ENCODE measurements around the gene CLPTM1. TPM values are rescaled to one million over a fixed set of nuclear protein-coding genes. Genes with fewer than 3 reads are reported as not detected.

CLPTM1 gene
- total and polyA plus RNA-seq, 9 of the 15 experiments (the other 6 are each of a cell fraction or from before 2014, with no cell fraction given): 0.37 to 96.0 (median 27.5) TPM

DNA sequence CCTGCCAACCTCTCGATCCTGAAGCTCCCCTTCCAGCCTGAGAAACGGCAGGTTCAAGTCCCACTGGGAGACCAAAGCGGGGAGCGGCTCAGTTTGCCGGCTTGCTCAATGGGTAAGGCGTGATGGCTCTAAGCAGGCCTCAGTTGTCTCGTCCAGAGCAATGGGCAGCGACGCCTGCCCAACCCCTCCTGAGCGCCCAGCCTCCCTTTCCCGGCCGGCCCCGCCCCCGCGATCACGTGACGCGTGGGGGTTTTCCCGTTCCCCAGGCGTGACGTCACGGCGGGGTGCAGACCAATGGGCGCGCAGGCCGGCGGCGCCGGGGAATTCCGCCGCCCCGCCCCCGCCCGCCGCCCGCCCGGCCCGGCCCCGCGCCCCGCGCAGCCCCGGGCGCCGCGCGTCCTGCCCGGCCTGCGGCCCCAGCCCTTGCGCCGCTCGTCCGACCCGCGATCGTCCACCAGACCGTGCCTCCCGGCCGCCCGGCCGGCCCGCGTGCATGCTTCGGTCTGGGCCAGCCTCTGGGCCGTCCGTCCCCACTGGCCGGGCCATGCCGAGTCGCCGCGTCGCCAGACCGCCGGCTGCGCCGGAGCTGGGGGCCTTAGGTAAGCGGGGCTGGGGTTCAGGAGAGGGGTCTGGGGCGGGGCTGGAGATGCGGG is 46.0 kb downstream of the CLPTM1 start, which contains the start of gene RELB (continued):
- TF ChIP-seq, protein P1, sequence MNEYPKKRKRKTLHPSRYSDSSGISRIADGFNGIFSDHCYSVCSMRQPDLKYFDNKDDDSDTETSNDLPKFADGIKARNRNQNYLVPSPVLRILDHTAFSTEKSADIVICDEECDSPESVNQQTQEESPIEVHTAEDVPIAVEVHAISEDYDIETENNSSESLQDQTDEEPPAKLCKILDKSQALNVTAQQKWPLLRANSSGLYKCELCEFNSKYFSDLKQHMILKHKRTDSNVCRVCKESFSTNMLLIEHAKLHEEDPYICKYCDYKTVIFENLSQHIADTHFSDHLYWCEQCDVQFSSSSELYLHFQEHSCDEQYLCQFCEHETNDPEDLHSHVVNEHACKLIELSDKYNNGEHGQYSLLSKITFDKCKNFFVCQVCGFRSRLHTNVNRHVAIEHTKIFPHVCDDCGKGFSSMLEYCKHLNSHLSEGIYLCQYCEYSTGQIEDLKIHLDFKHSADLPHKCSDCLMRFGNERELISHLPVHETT (CRISPR knock-in tag; conservative IDR thresholded peaks at IDR 0.05 in 1 of 2, IDR thresholded peaks at IDR 0.05 in 1 of 2): peak in 1 of 2 experiments; percentile 66; a peak in 2 of 4 replicates
- TF ChIP-seq ARHGAP35 (IDR thresholded peaks at IDR 0.05; ENCODE audit: partially characterized antibody) (no peak), PHF20 (IDR thresholded peaks at IDR 0.05; ENCODE audit: partially characterized antibody) (no peak), HDAC2 (IDR thresholded peaks at IDR 0.05) (peak; percentile 70), ARID1B (IDR thresholded peaks at IDR 0.05) (no peak), POU5F1 (IDR thresholded peaks at IDR 0.05; ENCODE audit: borderline replicate concordance, low read depth, low read length, partially characterized antibody) (no peak), MAZ (CRISPR knock-in tag; conservative IDR thresholded peaks at IDR 0.05 in 1 of 2, IDR thresholded peaks at IDR 0.05 in 1 of 2) (peak; percentile 83 to 88; a peak in 3 of 4 replicates), RBM25 (IDR thresholded peaks at IDR 0.05; ENCODE audit: low read depth, low read length, severe bottlenecking) (peak; percentile 60), TARDBP (IDR thresholded peaks at IDR 0.05) (no peak), MCM5 (IDR thresholded peaks at IDR 0.05; ENCODE audit: low read depth) (no peak), TBP (optimal IDR thresholded peaks at IDR 0.05; ENCODE audit: low read depth, low read length) (peak; percentile 23), CBFB (CRISPR knock-in tag; IDR thresholded peaks at IDR 0.05) (no peak), ERF (CRISPR knock-in tag; IDR thresholded peaks at IDR 0.05) (no peak), ZFP36 (IDR thresholded peaks at IDR 0.05; ENCODE audit: low read depth, low read length, partially characterized antibody) (peak; percentile 25), BCOR (IDR thresholded peaks at IDR 0.05) (peak; percentile 80), CREM (IDR thresholded peaks at IDR 0.05; ENCODE audit: low read depth) (peak; percentile 96)
- TF ChIP-seq, protein P2, sequence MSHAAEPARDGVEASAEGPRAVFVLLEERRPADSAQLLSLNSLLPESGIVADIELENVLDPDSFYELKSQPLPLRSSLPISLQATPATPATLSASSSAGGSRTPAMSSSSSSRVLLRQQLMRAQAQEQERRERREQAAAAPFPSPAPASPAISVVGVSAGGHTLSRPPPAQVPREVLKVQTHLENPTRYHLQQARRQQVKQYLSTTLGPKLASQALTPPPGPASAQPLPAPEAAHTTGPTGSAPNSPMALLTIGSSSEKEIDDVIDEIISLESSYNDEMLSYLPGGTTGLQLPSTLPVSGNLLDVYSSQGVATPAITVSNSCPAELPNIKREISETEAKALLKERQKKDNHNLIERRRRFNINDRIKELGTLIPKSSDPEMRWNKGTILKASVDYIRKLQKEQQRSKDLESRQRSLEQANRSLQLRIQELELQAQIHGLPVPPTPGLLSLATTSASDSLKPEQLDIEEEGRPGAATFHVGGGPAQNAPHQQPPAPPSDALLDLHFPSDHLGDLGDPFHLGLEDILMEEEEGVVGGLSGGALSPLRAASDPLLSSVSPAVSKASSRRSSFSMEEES (CRISPR knock-in tag; IDR thresholded peaks at IDR 0.05): peak; percentile 99
- TF ChIP-seq, protein P3, sequence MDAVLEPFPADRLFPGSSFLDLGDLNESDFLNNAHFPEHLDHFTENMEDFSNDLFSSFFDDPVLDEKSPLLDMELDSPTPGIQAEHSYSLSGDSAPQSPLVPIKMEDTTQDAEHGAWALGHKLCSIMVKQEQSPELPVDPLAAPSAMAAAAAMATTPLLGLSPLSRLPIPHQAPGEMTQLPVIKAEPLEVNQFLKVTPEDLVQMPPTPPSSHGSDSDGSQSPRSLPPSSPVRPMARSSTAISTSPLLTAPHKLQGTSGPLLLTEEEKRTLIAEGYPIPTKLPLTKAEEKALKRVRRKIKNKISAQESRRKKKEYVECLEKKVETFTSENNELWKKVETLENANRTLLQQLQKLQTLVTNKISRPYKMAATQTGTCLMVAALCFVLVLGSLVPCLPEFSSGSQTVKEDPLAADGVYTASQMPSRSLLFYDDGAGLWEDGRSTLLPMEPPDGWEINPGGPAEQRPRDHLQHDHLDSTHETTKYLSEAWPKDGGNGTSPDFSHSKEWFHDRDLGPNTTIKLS (IDR thresholded peaks at IDR 0.05; ENCODE audit: borderline replicate concordance, low read depth): no peak

All from K562 (cell line).